NCI-H2196 (cell line): ENCODE measurements around the gene GALNS.
"Not testable (repeated sequence)": the region's sequence is repeated elsewhere in the genome, so short reads cannot be mapped to it uniquely, and the experiment has no call there.

Experiments used
- DNase-seq: peaks from one replicate; lab custom pipeline; 2025; ENCODE audit not compliant: unreplicated experiment; lab: John Stamatoyannopoulos, UW

The GALNS gene

DNA sequence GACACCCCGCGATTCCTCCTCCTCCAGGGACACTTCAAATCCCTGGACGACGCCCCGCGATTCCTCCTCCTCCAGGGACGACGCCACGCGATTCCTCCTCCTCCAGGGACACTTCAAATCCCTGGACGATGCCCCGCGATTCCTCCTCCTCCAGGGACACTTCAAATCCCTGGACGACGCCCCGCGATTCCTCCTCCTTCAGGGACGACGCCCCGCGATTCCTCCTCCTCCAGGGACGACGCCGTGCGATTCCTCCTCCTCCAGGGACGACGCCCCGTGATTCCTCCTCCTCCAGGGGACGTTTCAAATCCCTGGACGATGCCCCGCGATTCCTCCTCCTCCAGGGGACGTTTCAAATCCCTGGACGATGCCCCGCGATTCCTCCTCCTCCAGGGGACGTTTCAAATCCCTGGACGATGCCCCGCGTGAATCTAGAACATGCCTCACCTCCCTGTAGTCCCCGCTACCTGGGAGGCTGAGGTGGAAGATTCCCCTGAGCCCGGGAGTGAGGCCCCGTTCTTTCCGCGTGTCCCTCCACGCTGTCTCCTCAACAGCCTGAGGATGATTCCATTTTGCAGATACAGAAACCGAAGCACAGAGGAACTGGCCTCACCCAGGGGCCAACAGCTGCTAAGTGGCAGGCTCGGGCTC is 33.1 kb upstream of the GALNS start:
- DNase-seq = not testable (repeated sequence)

DNA sequence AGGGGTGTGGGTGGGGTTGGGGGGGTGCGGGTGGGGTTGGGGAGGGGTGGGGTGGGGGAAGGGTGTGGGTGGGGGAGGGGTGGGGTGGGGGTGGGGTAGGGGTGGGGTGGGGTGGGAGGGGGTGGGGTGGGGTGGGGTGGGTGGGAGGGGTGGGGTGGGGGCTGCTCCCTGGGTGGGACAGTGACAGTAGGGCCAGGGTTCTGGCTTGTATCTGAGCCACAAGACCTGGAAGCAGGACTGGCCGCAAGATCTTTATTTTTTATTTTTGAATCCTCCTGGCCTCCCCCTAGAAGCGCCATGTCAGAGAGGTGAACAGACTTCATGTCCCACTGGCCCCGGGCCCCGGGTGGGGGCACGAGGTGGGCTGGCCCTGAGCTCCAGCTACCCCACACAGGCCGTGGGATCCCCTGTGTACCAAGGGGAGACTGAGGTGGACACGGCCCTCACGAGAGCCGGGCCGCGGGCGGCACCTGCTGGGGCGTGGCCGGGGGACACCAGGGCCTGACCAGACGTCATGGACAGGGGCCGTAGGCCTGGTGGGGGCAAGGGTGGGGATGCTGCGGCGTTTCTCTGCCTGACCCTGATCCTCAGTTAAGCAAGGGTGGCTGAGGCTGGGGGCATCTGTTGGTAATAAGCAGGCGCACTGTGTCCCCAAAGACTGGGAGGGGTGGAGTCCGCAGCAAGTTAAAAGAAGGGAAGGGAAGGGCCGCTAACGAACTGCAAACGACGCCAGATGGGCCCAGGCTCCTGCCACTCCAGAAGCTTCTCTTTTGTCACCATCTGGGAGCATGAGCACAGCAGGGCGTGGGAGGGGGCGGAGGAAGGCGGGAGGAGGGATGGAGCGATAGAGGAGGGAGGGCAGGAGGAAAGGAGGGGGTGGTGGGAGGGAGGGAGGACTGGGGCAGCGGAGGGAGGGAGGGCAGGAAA is 32.0 kb upstream of the GALNS start:
- DNase-seq = no peak

DNA sequence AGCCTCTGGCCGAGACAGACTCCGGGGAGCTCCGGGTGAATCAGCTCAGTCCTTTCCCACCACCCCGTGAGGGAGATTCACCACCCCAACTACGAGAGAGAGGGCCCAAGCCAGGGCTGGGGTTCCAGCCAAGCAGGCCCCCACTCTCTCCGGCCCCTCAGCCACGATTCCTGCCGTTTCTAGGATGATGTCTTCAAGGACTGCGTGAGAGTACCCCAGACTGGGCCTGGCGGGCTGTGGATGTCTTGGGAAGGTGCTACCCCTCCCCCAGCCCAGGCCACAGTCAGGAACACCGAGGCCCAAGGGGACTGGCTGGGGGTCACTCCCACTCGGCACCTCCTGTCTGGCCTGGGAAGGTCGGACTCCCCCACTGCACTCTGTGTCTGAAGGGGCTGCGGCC is 31.3 kb upstream of the GALNS start:
- no peak for DNase-seq

DNA sequence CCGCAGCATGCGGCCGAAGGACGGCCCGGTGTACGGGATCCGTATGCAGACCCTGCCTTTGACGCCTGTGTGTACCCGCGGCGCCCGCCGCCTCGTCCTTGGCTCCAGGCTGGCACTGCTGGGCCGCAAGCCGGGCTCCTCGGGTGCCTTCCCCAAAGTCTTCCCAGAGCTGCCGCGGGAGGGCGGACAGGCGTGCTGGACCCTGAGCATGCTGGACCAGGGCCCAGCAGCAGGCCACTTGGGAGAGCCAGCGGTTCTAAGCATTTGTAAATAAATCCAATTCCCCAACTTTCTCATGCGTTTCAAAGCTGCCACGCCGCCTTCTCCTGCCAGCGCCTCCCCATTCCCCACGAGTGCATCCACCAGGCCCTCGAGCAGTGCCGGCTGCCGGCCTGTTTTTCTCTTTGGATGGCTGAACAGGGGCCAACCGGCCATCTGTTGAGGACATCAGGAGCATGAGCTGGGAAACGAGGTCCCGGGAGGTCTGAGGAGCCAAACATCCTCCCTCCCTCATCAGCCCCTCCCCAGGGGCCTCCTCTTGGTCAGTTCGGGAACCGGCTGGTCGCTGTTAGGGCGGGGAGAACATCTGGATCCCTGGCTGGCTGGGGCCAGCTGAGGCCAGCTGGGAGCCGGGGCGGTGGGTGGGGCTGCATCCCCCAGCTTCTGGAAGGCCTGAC is 30.2 kb upstream of the GALNS start:
- no peak for DNase-seq

DNA sequence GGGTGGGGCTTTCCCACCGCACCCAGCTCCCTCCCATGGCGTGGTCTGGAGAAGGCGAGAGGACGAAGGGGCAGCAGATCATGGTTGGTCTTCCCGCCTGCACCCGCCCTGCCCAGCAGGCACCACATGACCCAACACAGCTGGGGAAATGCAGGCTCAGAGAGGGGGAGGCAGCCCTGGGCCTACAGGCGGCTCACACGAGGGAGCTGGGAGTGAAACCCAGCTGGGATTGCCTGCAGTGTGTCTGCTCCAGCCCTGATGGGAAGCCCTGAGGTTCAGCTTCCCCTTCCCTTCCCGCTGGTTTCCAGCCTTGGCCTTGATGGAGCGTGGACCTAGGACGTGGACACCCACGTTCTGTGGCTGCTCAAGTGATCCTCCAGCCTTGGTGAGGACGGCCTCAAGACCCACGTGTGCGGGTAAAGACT is 29.7 kb upstream of the GALNS start:
- DNase-seq = no peak

DNA sequence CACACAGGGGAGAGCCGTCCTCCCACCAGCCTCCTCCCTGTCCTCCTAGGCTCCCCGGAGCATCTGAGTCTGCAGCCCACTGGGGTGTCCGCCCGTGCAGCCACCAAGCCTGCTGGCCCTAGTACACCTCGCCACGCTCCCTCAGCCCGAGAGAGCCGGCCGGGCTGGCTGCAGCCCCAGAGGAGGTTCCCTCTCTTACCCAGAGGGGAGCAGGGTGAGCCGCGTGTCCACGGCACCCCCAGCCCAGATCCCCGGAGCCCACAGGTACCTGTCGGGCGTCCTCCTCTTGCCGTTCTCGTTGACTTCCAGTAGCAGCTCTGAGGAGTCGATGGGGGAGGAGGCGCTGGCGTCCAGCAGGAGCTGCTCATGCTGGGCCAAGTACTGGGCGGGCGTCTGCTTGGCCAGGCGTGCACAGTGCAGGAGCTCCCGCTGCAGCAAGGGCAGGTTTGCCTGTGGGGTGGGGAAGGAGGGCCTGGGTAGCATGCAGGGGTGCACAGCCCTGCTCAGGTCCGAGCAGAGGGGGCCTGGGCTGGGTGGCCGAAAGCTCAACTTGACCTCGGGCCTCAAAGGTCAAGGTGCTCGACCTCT is 29.0 kb upstream of the GALNS start:
- DNase-seq = no peak

DNA sequence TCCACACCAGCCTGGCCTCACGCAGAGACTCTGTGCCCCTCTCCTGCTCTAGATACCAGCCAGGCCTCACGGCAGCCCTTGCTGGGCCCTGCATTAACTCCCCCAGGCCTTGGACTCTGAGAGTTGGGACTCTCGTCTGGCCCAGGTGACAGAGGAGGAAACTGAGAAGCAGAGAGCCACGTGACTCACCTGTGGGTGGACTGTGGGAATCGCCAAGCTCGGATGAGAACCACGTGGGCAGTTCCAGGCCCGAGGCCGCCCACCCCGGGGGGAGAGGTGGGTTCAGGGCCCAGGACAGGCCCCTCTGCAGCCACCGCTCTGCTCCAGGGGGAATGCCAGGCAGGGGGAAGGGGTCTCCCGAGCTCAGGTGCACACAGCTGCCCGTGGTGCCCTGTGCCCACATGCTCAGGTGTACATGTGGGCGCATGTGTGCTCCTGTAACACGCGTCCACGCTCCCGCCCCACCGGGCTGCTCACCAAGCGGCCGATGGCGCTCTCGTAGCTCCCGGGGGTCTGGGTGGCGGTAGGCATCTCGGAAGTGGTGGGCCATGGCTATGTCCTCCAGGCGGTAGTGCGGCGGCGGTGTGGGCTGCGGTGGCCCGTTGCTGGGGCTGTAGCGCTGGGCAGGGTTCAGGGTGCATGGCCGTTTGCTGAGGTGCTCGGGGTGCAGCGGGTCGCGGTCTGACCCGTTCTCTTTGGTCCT is 28.0 kb upstream of the GALNS start:
- no peak for DNase-seq

DNA sequence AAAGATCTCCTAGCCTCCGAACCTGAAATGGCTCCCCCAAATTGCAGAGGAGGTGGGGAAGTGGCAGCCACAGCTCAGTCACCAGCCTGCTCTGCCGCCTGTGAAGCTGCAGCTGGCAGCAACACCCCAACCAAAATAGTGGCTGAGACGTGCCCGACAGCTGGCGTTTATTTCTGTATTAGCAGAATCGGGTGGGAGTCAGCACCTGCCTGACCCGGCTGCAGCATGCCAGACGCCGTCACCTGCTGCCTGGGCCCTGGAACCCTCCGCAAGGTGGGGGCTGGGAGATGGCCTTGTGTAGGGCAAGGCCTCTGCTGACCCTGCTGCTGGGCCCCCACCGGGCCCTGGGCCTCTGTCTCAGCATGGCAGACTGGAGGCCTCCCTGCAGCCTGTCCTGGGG is 27.2 kb upstream of the GALNS start:
- DNase-seq = no peak

DNA sequence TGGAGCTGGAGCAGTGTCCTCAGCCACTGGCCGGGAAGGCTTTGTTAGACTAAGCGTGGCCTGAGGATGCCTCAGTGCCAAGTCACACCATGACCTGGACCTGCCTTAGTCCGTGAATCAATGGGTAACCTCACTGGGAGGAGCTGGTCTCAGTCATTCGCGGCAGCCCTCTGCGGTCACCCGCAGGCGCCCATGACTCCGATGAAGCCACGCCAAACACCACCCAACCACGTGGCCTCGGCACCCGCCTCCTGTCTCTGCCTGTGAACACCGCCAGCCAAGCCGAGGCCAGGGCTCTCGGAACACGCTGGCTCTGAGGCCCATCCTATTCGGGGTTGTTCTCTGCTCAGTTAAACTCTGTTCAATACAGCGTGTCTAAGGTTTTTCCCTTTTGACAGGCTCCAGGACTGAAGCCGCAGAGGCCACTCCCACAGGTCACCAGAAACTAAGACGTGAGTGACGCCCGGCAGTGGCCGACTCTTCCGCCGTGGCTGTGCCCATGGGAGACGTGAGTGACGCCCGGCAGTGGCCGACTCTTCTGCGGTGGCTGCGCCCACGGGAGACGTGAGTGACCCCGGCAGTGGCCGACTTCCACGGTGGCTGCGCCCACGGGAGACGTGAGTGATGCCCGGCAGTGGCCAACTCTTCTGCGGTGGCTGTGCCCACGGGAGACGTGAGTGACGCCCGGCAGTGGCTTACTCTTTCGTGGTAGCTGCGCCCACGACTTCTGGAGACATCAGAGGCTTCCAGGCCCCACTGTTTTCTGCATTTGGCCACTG is 26.6 kb upstream of the GALNS start:
- no peak for DNase-seq

DNA sequence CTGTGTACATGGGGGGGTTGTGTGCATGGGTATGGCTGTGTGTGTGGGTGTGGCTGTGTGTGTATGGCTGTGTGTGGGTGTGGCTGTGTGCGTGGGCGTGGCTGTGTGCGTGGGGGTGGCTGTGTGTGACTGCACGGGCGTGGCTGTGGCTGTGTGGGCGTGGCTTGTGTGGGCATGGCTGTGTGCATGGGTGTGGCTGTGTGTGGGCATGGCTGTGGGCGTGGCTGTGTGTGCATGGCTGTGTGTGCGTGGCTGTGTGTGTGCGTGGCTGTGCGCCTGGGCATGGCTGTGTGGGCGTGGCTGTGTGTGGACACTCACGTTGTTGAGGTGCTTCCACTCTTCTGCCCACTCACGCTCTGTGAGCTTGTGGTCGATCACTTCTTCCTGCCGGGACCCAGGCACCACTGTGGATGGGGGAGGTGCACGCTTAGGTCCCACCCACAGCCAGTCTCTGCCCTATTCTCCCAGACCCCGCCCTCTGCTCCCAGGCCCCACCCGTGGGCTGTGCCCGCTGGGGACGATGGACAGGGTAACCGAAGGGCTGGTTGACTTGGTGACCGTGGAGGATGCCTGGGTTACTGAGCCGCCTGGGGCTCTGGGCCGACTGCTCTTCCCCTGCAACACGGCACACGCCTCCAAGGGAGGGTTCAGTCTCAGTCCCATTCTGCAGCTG is 25.7 kb upstream of the GALNS start:
- no peak for DNase-seq

DNA sequence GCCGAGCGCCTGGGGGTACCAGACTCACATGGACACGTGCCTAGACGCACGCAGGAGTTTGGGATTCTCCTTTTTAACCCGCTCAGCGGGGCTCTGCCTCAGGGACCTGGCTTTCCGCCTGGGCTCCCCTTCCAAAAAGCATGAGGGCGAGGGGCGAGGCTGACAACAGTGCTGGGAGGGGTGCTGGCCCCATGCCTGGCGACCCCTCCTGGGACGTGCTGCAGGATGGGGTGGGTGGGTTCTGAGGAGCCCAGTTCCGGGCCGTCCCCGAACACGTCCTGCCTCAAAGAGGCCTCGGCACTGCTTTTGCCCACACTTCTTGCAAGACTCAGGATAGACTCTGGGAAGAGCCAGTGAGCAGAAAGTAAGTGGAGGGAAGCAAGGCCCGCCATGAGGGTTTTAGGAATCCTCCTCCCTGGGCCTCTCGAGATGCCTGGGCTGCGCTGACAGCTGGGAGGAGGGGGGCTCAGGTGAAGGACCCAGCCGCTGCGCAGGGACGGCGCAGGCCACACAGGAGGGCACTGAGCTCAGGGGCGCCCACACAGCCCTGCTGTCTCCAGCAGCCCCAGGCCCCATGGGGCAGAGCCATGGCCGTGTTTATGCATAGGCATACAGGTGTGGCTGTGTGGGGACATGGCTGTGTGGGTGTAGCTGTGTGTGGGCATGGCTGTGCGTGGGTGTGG is 25.1 kb upstream of the GALNS start:
- no peak for DNase-seq

DNA sequence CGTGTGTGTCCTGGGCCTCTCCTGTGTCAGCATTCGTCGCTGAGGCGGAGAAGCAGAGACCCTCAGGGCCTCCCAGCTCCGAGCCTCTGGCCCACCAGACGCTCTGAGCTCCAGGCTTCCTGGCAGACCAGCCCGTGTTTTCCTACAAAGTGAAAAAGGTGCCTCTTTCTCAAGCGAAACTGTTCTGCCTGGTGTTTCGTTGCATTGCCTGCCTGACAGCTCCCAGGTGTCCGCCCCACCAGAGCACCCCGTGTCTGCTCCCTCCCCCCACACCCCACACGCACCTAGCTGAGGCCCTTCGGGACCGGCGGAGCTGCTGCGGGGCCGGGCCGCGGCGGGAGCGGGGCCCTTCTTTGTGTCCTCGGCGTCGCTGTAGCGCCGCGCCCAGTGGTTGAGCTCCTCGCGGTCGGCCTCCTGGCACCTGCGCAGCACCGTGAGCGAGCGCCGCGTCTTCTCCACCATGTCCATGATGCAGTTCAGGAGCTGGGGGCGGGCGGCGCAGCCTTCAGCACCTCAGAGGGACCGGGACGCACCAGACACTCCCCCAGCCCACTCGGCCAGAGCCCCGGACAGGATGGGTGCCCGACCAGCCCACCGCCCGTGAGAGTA is 24.4 kb upstream of the GALNS start:
- no peak for DNase-seq

DNA sequence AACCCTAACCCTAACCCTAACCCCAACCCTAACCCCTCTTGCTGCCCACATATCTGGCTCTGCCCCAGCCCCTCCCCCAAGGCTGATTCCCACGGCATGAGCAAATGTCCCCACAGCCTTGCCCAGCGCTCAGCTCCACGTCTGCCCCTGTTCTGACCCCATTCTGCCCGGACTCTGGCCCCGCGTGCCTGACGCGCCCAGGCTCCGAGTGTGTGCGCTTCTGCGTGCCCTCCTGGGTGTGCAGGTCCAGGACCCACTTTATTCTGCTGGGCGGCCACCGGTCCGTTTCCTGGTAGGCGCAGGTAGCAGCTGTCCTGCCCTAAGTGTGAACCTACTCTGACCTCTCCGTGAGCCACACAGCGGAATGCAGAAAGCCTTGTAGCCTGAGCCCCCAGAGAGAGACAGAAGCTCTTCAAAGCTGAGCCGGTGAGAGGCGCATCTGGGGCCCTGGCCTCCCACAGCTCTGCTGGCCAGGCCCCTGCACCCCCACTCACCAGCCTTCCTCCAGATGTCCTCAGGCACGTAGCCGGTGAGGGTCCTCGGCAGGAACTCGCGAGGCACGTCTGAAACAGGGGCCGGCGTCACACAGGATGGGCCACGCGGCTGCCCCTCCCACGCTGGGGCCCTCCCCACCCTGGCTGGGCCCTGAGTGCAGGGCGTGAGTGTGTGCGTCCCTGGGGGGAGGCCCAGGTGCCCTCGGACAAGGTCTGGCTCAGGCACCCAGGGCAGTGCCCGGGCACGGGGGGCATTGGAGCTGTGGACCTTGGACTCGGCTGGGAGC is 23.7 kb upstream of the GALNS start:
- DNase-seq = no peak

DNA sequence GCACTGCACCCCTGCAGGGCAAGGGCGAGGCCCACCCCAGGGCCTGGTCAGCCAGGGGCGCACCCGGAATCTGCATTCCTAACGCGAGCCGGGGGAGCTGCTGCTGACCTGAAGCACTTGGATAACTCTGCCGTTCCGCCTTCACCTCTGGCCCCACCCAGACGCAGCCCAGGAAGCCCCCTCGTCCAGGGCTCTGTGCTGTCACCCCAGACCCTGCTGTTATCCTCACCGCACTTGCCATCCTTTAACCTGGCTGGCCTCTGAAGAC is 23.0 kb upstream of the GALNS start:
- no peak for DNase-seq

DNA sequence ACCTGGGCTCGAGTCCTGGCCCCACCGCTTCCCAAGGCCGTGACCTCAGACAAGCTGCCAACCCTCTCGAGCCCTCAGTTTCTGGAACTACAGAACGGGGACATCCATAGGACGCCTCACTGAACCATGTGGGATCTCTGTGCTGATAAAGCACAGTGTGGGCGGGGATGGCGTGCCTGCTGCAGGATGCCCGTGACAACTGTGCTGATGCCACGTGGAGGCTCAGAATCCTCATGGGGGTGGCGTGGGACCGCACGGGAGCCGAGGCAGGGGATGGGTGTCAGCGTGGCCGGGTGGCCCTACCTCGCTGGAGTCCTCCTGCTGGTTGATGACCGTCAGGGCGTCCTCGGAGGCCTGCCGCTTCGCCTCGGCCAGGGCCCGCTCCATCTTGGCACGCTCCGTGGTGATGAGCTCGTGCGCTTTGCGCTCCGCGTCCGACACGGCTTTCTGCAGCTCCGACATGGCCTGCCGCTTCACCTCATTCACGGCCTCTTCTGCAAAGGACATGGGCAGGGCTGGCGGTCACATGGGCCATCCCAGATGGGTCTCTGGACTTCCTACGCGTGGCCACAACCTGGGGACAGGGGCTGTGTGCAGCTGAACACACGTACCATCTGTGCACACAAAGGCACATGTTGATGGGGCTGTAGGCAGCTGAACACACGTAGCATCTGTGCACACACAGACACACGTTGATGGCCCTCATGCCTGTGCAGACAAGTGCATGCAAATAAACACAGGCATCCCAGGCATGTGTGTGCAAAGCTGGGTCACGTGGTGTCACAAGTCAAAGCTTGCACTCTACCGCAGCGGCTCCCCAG is 22.4 kb upstream of the GALNS start:
- no peak for DNase-seq

DNA sequence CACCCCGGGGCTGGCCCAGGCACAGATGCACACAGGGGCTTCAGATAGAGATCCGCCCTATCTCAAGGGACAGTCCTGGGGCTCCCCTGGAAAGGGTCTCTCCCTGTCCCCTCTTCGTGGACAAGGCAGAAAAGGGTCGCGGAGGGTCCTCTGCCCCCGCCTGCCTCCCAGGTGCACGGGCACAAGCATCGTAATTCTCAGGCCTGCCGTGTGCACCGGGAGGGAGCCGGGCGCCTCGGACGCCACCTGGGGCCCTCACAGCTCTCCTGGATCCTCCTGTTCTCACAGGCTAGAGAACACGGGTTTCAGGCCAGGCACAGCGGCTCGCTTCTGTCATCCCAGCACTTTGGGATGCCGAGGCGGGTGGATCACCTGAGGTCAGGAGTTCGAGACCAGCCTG is 21.6 kb upstream of the GALNS start:
- no peak for DNase-seq

DNA sequence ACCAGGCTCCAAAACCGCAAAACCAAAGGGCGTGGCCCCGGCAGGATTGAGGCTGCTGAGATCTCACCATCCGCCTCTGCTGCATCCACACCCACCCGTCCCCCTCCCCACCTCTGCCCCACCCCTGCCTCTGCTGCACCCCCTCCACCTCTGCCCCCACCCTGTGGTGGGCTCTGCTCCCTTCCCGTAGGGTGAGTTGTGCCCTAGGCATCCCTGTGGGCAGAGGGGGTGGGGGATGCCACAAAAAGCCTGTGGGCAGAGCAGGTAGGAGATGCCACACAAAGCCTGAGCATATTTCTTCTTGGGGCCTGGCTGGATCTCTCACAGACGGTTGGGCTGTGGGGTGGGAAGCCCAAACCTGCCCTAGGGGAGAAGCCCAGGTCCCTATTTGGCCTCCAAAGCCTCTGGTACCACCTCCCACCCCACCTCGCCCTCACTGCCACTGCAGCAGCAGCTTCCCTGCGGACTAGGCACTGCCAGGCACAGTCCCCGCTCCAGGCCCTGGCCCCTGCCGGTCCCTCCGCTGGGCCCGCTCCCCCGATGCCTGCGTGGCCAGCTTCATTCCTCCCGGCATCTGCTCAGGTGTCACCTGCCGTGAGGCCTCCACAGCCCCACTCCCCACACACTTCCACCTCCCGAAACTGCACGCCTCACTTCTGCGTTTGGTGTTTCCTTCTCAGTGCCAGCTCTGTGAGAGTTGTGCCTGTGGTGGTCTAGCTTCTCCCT is 21.0 kb upstream of the GALNS start:
- no peak for DNase-seq
